Cardiac muscle cell (in vitro differentiated cells and primary cell): ENCODE measurements around the gene CHRM5. TPM values are rescaled to one million over a fixed set of nuclear protein-coding genes. Genes with fewer than 3 reads are reported as not detected.

Experiments used
- DNase-seq, 2 donors: peaks; one replicate each; pipeline versions ENCODE4 v3.0.0 to v3.0.0-alpha.2; 2010 to 2017; ENCODE audit warnings: low read depth in 1 of 2, low spot score in 1 of 2
- H3K27ac ChIP-seq: fragments of 200-600 bp; sonication (generic); 2 replicates; pipeline ENCODE4 v1.5.1; 2016
- H3K27me3 ChIP-seq: fragments of 200-600 bp; sonication (generic); 2 replicates; pipeline ENCODE4 v1.6.0; 2016; ENCODE audit warnings: control low read depth
- H3K36me3 ChIP-seq: fragments of 200-600 bp; sonication (generic); 2 replicates; pipeline ENCODE4 v1.5.1; 2016; ENCODE audit warnings: control low read depth
- H3K4me1 ChIP-seq: fragments of 200-600 bp; sonication (generic); 2 replicates; pipeline ENCODE4 v1.8.1; 2017; ENCODE audit warnings: low read depth, mild to moderate bottlenecking, mixed run types
- H3K4me3 ChIP-seq: fragments of 200-600 bp; sonication (generic); 2 replicates; pipeline ENCODE4 v1.5.1; 2016; ENCODE audit warnings: mild to moderate bottlenecking
- H3K9me3 ChIP-seq: fragments of 200-600 bp; sonication (generic); 2 replicates; pipeline ENCODE4 v1.5.1; 2017; ENCODE audit warnings: low read depth, mild to moderate bottlenecking, control low read depth
- polyA plus RNA-seq: library from polyadenylated mRNA; unstranded; fragments of >200 nt; fragmentation: Nextera tagmentation; extraction: Ambion mirVana; gene quantifications from 2 replicates; pipeline ENCODE4 v1.2.1, GENCODE V29; 2016
- total RNA-seq: library from RNA; depleted of rRNA; stranded (reverse); fragments of >200 nt; gene quantifications from 2 replicates; pipeline ENCODE4 v1.2.3, GENCODE V29; 2016
- TF ChIP-seq, protein P1 (sequence below): IDR thresholded peaks from 2 replicates; pipeline ENCODE4 v1.5.1; 2012; ENCODE audit warnings: low read depth, mild to moderate bottlenecking, low read length

Gene CHRM5
- total and polyA plus RNA-seq, 2 experiments from 2014 or later, result not detected

DNA sequence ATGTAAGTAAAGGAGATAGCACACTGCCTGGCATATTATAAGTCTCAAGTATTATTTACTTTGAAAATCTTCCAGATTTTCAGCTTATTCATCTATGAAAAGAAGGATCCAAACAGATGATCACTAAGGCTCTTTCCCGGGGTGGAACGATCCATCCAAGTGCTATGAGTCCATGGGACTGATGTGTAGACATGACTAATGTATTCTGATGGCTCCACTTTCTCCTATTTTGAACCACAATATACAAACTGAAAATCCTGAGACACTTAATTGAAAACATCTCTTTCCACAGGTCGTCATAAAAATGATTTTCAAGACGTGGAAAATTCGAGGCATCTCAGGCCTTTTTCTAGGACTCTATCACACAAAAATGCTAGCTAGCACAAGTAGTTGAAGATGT lies 33.4 kb upstream of the CHRM5 start:
- no peak for DNase-seq

GRCh38 chr15:33941279-33942063 lies 26.8 kb upstream of the CHRM5 start:
- H3K27me3 ChIP-seq, result no peaks in the 10 kb centered on the region
- H3K36me3 ChIP-seq, result no peaks in the 10 kb centered on the region
- no peaks in the 10 kb centered on the region for H3K4me1 ChIP-seq
- TF ChIP-seq, protein P1, sequence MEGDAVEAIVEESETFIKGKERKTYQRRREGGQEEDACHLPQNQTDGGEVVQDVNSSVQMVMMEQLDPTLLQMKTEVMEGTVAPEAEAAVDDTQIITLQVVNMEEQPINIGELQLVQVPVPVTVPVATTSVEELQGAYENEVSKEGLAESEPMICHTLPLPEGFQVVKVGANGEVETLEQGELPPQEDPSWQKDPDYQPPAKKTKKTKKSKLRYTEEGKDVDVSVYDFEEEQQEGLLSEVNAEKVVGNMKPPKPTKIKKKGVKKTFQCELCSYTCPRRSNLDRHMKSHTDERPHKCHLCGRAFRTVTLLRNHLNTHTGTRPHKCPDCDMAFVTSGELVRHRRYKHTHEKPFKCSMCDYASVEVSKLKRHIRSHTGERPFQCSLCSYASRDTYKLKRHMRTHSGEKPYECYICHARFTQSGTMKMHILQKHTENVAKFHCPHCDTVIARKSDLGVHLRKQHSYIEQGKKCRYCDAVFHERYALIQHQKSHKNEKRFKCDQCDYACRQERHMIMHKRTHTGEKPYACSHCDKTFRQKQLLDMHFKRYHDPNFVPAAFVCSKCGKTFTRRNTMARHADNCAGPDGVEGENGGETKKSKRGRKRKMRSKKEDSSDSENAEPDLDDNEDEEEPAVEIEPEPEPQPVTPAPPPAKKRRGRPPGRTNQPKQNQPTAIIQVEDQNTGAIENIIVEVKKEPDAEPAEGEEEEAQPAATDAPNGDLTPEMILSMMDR, result no peak
- no peaks in the 10 kb centered on the region for H3K9me3 ChIP-seq
- H3K4me3 ChIP-seq, result no peak overlapping the region
- DNase-seq, result no peak
- H3K27ac ChIP-seq, result no peak overlapping the region

More for the DNA sequence above, 33.4 kb upstream of the CHRM5 start:
- no peaks in the 10 kb centered on the region for H3K9me3 ChIP-seq
- TF ChIP-seq, protein P1, result no peak
- no peaks in the 10 kb centered on the region for H3K27me3 ChIP-seq
- no peaks in the 10 kb centered on the region for H3K36me3 ChIP-seq
- H3K4me1 ChIP-seq, result no peaks in the 10 kb centered on the region
- H3K4me3 ChIP-seq, result no peak overlapping the region
- H3K27ac ChIP-seq, result no peak overlapping the region

DNA sequence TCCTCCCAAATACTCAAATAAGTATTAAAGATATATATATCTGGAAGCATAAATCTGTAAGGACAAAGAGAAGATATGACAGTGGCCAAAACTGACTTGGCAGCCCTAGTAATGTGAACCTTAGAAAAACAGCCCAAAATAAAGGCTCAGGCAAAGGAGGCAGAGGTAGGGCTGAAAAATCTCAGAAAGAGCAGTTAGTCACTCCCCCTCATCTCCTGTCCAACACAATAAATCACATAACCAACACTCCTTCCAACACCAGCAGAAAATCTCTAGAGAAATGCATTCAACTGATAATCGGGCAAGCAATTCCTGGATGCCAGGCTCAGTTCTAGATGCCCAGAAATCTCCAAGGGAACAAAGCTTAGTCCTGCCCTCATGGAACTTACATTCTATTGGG lies 22.1 kb upstream of the CHRM5 start:
- no peak for DNase-seq
- no peaks in the 10 kb centered on the region for H3K36me3 ChIP-seq
- TF ChIP-seq, protein P1, result no peak
- no peak overlapping the region for H3K4me3 ChIP-seq
- no peaks in the 10 kb centered on the region for H3K4me1 ChIP-seq
- H3K27me3 ChIP-seq, result no peaks in the 10 kb centered on the region
- H3K9me3 ChIP-seq, result no peaks in the 10 kb centered on the region
- H3K27ac ChIP-seq, result no peak overlapping the region

- H3K27me3 ChIP-seq, result no peaks in the 10 kb centered on the region
- H3K9me3 ChIP-seq, result no peaks in the 10 kb centered on the region
- no peak for DNase-seq
- no peak overlapping the region for H3K27ac ChIP-seq
- TF ChIP-seq, protein P1, result no peak
- no peaks in the 10 kb centered on the region for H3K36me3 ChIP-seq
- H3K4me1 ChIP-seq, result peaks cover 9% of the 10 kb centered on the region
- no peak overlapping the region for H3K4me3 ChIP-seq
These were observed 12.4 kb upstream of the CHRM5 start for GRCh38 chr15:33955945-33956344.

GRCh38 chr15:33956397-33956796 lies 11.9 kb upstream of the CHRM5 start:
- Histone ChIP-seq H3K9me3 (no peaks in the 10 kb centered on the region), H3K4me1 (peaks cover 9% of the 10 kb centered on the region), H3K36me3 (no peaks in the 10 kb centered on the region), H3K4me3 (no peak overlapping the region), H3K27me3 (no peaks in the 10 kb centered on the region), H3K27ac (no peak overlapping the region)
- peak in 1 of 2 donors; percentile 33 for DNase-seq
- TF ChIP-seq, protein P1, result no peak
